Activated CD8-positive, alpha-beta memory T cell treated with anti-CD3 and anti-CD28 coated beads, Interleukin-2, amount 50 U/mL, for 24 hours (primary cell): ENCODE measurements around the gene SLC15A2.
"Not testable (repeated sequence)": the region's sequence is repeated elsewhere in the genome, so short reads cannot be mapped to it uniquely, and the experiment has no call there.

Experiments used
- DNase-seq: peaks from one replicate; pipeline ENCODE4 v3.0.0-alpha.2; 2020; ENCODE audit errors: extremely low read depth

SLC15A2 gene

GRCh38 chr3:121926380-121926779 lies 32.2 kb downstream of the SLC15A2 start:
- DNase-seq, result no peak

GRCh38 chr3:121938141-121938855 lies 44.1 kb downstream of the SLC15A2 start:
- DNase-seq, result not testable (repeated sequence)

GRCh38 chr3:121941592-121941991 lies 47.4 kb downstream of the SLC15A2 start:
- no peak for DNase-seq

GRCh38 chr3:121942116-121942786 lies 48.0 kb downstream of the SLC15A2 start:
- DNase-seq, result no peak

GRCh38 chr3:121943431-121943830 lies 49.2 kb downstream of the SLC15A2 start:
- DNase-seq, result no peak

GRCh38 chr3:121948641-121949040 lies 54.4 kb downstream of the SLC15A2 start:
- DNase-seq, result no peak

GRCh38 chr3:121951291-121951919 lies 57.2 kb downstream of the SLC15A2 start:
- no peak for DNase-seq

- DNase-seq, result no peak
Observed at GRCh38 chr3:121956363-121956762, 62.2 kb downstream of the SLC15A2 start.

GRCh38 chr3:121957674-121958415 lies 63.6 kb downstream of the SLC15A2 start:
- no peak for DNase-seq

- no peak for DNase-seq
Observed at GRCh38 chr3:121958801-121959200, 64.6 kb downstream of the SLC15A2 start.

- DNase-seq, result no peak
Observed at GRCh38 chr3:121961283-121961682, 67.1 kb downstream of the SLC15A2 start.

- DNase-seq, result no peak
Observed at GRCh38 chr3:121962443-121962842, 68.2 kb downstream of the SLC15A2 start.

GRCh38 chr3:121963608-121964007 lies 69.4 kb downstream of the SLC15A2 start:
- no peak for DNase-seq

- DNase-seq, result no peak
Observed at GRCh38 chr3:121969631-121970030, 75.4 kb downstream of the SLC15A2 start.

GRCh38 chr3:121970047-121970446 lies 75.8 kb downstream of the SLC15A2 start:
- no peak for DNase-seq

- DNase-seq, result no peak
Observed at GRCh38 chr3:121974601-121975111, 80.5 kb downstream of the SLC15A2 start.

- no peak for DNase-seq
Observed at GRCh38 chr3:121975702-121976302, 81.6 kb downstream of the SLC15A2 start.

GRCh38 chr3:121976727-121977126 lies 82.5 kb downstream of the SLC15A2 start:
- no peak for DNase-seq

- no peak for DNase-seq
Observed at GRCh38 chr3:121979246-121979645, 85.0 kb downstream of the SLC15A2 start.

GRCh38 chr3:121979734-121980449 lies 85.7 kb downstream of the SLC15A2 start:
- DNase-seq, result no peak

GRCh38 chr3:121980450-121980796 lies 86.2 kb downstream of the SLC15A2 start:
- no peak for DNase-seq
